Mucosa of gallbladder (tissue), 1 donor: Measurements from ENCODE around the gene SGCD. TPM values are rescaled to one million over a fixed set of nuclear protein-coding genes. Genes with fewer than 3 reads are reported as not detected.

Experiments
- DNase-seq: peaks from one replicate; pipeline ENCODE4 v3.0.0-alpha.2; 2020; ENCODE audit warnings: low spot score
- total RNA-seq: library from RNA; stranded (reverse); gene quantifications from one replicate; pipeline ENCODE4 v1.2.1, GENCODE V29; 2021
- donor health status: DM: no; HTN: no; CAD: no.

The SGCD gene
- total RNA-seq, 1 donor from 2014 or later: 10.6 TPM

- DNase-seq: no peak
Observed at GRCh38 chr5:156774273-156774672, 447.3 kb downstream of the SGCD start.

GRCh38 chr5:156778139-156778706 lies 451.3 kb downstream of the SGCD start:
- DNase-seq: no peak

- no peak for DNase-seq
Observed at GRCh38 chr5:156778752-156779151, 451.8 kb downstream of the SGCD start.

GRCh38 chr5:156779436-156779835 lies 452.5 kb downstream of the SGCD start:
- no peak for DNase-seq

- no peak for DNase-seq
Observed at GRCh38 chr5:156783092-156783491, 456.1 kb downstream of the SGCD start.

DNA sequence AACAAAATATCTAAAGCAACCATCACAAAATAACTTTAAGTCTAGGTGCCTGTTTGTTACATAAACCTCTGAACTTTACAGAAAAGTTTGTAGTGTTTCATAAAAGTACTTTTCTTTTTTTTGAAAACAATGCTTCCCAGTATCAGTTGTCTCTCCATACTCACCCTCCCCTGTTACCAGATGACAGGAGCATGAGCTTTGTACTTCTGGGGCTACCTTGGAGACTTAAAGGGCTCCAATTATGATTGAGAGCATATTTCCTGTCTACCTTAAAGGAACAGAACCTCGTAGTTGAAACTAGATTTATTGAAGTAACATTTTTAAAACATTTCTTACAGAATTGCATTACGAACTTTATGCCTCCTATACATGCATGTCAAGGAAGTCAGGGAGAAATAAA lies 467.7 kb downstream of the SGCD start:
- no peak for DNase-seq

DNA sequence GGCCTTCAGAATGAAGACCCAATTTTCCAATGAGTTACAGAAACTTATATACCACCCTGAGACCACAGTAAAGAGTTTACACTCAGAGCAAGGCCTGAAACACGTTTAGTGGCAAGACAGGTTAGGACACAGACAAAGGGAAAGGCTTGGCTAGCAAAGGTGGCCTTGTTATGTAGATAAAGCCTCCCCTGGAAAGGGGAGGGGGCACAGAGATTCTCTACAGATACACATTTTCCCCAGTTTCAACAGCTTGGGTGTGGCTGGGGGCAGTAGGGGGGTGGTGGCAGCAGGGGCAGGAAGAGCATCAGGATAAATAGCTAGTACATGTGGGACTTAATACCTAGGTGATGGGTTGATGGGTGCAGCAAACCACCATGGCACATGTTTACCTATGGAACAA lies 471.2 kb downstream of the SGCD start:
- no peak for DNase-seq

DNA sequence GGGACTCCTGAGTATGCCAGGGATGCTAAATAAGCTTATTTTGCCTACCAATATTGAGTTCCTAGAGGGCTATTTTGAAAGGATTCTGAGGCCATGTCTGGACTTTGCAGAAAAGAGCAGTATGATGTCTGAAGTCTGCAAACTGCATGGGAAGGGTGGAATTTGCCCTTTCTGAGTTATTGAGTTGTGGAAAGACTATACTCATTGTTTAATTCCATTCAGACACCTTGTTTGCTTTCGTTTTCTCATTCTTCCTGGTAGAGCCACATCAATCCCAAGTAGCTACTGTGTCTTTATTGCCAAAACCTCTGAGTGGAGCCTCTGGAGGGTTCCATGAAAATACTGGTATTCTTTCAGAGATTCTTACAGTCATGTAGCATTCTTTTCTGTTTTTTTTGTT lies 472.2 kb downstream of the SGCD start:
- DNase-seq: no peak

- no peak for DNase-seq
Observed at GRCh38 chr5:156800929-156801328, 474.0 kb downstream of the SGCD start.

- no peak for DNase-seq
Observed at GRCh38 chr5:156802501-156802900, 475.5 kb downstream of the SGCD start.

GRCh38 chr5:156803404-156803803 lies 476.4 kb downstream of the SGCD start:
- DNase-seq: no peak

DNA sequence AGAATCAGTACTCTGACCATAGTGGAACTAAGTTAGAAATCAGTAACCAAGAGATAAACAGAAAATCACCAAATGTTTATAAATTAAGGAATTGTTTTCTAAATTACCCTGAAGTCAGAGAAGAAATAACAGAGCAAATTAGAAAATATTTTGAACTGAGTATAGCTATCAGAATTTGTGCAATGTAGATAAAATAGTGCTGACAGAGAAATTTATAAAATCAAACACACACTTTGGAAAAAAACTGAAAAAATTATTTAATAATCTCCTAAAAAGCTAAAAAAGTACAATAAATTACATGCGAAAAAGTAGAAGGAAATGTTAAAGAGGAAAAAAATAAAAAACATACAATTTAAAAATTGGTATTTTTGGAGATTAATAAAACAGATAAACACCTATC lies 486.0 kb downstream of the SGCD start:
- DNase-seq: no peak

DNA sequence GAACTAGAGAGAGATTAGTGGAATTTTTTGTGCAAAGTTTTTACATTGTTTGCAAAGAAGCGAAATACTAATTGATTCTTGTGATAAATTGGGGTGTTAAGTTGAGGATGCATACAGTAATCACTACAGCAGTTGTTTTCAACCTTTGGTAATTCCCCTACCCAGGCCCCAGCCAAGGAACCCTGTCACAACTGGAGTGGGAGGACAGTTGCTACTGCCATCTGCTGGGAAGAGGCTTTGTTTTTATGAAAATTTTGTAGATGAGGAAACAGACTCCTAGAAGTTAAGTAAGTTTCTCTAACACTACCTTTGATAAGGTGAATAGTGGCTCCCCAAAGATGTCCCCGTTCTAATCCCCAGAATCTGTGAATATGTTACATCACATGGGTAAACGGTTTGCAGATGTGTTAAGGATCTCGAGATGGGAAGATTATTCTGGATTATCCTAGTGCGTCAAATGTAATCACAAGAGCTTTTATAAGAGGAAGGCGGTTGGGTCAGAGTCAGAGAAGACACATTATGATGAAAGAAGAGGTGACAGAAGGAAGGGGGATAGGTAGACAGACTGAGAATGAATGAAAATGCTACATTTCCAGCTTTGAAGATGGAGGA lies 489.1 kb downstream of the SGCD start:
- peak; percentile 29 for DNase-seq
